ENCODE results near the gene SUGP2. TPM values are rescaled to one million over a fixed set of nuclear protein-coding genes. Genes with fewer than 3 reads are reported as not detected.

The SUGP2 gene
- total and polyA plus RNA-seq, 2 experiments from 2014 or later, result 102 to 109 TPM

DNA sequence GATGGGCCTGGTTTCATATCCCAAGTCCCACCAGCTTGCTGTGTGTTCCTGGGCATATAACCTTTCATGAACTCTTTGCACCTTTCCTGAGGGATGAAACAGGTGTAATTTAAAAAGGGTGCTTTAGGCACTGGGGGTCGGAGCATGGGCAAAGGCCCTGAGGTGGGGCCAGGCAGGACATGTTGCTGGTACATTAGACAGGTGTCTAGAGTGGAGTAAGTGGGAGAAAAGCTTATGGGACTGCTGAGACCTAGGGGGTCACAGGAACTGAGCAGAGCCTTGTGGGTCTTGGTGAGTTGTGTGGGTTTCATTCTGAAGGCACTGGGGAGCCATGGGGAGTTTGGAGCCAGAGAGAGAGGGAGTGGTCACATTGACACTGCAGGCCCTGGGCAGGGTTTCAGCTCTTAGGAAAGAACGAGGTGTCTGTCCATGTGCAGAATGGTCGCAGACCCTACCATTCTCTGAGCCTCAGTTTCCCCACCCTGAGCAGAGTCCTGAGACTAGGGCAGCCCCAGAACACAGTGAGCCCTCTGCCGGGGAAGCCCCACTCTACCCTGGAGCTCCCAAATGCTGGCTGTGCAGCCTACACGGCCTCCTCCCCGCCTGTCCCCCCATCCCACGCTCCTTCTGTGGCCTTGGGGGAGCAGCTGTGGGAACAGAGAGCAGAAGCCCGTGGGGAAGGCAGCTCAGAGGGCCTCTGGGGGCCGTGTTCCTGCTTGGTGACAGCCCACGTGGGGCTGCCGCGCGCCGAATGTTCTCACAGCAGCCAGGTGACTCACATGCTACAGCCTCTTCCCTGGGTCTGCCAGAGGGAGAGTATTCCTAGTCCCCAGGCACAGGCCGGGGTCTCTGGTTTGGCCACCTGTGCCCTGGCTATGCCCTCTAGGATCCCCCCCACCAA lies 85.0 kb downstream of the SUGP2 start:
- H3K27me3 Mint-ChIP-seq (ENCODE audit: insufficient read depth, low read depth, poor library complexity), result peaks cover 13% of the 10 kb centered on the region
- H3K4me1 Mint-ChIP-seq, result no peaks in the 10 kb centered on the region
- H3F3A ChIP-seq (replicated peaks; ENCODE audit: low read depth), result no peaks in the 10 kb centered on the region
- TF ChIP-seq, protein P1, sequence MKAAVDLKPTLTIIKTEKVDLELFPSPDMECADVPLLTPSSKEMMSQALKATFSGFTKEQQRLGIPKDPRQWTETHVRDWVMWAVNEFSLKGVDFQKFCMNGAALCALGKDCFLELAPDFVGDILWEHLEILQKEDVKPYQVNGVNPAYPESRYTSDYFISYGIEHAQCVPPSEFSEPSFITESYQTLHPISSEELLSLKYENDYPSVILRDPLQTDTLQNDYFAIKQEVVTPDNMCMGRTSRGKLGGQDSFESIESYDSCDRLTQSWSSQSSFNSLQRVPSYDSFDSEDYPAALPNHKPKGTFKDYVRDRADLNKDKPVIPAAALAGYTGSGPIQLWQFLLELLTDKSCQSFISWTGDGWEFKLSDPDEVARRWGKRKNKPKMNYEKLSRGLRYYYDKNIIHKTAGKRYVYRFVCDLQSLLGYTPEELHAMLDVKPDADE (IDR thresholded peaks at IDR 0.05), result no peak
- TF ChIP-seq NANOG (IDR thresholded peaks at IDR 0.05; ENCODE audit: borderline replicate concordance) (no peak), POLR2AphosphoS5 (IDR thresholded peaks at IDR 0.05; ENCODE audit: low read depth) (no peak), ZNF114 (CRISPR knock-in tag; IDR thresholded peaks at IDR 0.05) (no peak), EZH2phosphoT487 (IDR thresholded peaks at IDR 0.05; ENCODE audit: unreplicated experiment) (no peak), EZH2 (IDR thresholded peaks at IDR 0.05; ENCODE audit: low read depth, unreplicated experiment) (no peak), ZNF331 (CRISPR knock-in tag; IDR thresholded peaks at IDR 0.05; ENCODE audit: low read depth) (no peak), JUNB (IDR thresholded peaks at IDR 0.05; ENCODE audit: unreplicated experiment) (no peak), STAT1 (IDR thresholded peaks at IDR 0.05; ENCODE audit: unreplicated experiment) (no peak), CREB1 (CRISPR knock-in tag; IDR thresholded peaks at IDR 0.05; ENCODE audit: low read depth) (no peak)
- TF ChIP-seq, protein P2, sequence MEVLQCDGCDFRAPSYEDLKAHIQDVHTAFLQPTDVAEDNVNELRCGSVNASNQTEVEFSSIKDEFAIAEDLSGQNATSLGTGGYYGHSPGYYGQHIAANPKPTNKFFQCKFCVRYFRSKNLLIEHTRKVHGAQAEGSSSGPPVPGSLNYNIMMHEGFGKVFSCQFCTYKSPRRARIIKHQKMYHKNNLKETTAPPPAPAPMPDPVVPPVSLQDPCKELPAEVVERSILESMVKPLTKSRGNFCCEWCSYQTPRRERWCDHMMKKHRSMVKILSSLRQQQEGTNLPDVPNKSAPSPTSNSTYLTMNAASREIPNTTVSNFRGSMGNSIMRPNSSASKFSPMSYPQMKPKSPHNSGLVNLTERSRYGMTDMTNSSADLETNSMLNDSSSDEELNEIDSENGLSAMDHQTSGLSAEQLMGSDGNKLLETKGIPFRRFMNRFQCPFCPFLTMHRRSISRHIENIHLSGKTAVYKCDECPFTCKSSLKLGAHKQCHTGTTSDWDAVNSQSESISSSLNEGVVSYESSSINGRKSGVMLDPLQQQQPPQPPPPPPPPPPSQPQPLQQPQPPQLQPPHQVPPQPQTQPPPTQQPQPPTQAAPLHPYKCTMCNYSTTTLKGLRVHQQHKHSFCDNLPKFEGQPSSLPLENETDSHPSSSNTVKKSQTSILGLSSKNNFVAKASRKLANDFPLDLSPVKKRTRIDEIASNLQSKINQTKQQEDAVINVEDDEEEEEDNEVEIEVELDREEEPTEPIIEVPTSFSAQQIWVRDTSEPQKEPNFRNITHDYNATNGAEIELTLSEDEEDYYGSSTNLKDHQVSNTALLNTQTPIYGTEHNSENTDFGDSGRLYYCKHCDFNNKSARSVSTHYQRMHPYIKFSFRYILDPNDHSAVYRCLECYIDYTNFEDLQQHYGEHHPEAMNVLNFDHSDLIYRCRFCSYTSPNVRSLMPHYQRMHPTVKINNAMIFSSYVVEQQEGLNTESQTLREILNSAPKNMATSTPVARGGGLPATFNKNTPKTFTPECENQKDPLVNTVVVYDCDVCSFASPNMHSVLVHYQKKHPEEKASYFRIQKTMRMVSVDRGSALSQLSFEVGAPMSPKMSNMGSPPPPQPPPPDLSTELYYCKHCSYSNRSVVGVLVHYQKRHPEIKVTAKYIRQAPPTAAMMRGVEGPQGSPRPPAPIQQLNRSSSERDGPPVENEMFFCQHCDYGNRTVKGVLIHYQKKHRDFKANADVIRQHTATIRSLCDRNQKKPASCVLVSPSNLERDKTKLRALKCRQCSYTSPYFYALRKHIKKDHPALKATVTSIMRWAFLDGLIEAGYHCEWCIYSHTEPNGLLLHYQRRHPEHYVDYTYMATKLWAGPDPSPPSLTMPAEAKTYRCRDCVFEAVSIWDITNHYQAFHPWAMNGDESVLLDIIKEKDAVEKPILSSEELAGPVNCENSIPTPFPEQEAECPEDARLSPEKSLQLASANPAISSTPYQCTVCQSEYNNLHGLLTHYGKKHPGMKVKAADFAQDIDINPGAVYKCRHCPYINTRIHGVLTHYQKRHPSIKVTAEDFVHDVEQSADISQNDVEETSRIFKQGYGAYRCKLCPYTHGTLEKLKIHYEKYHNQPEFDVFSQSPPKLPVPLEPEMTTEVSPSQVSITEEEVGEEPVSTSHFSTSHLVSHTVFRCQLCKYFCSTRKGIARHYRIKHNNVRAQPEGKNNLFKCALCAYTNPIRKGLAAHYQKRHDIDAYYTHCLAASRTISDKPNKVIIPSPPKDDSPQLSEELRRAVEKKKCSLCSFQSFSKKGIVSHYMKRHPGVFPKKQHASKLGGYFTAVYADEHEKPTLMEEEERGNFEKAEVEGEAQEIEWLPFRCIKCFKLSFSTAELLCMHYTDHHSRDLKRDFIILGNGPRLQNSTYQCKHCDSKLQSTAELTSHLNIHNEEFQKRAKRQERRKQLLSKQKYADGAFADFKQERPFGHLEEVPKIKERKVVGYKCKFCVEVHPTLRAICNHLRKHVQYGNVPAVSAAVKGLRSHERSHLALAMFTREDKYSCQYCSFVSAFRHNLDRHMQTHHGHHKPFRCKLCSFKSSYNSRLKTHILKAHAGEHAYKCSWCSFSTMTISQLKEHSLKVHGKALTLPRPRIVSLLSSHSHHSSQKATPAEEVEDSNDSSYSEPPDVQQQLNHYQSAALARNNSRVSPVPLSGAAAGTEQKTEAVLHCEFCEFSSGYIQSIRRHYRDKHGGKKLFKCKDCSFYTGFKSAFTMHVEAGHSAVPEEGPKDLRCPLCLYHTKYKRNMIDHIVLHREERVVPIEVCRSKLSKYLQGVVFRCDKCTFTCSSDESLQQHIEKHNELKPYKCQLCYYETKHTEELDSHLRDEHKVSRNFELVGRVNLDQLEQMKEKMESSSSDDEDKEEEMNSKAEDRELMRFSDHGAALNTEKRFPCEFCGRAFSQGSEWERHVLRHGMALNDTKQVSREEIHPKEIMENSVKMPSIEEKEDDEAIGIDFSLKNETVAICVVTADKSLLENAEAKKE (CRISPR knock-in tag; IDR thresholded peaks at IDR 0.05), result no peak
- TF ChIP-seq, protein P3, sequence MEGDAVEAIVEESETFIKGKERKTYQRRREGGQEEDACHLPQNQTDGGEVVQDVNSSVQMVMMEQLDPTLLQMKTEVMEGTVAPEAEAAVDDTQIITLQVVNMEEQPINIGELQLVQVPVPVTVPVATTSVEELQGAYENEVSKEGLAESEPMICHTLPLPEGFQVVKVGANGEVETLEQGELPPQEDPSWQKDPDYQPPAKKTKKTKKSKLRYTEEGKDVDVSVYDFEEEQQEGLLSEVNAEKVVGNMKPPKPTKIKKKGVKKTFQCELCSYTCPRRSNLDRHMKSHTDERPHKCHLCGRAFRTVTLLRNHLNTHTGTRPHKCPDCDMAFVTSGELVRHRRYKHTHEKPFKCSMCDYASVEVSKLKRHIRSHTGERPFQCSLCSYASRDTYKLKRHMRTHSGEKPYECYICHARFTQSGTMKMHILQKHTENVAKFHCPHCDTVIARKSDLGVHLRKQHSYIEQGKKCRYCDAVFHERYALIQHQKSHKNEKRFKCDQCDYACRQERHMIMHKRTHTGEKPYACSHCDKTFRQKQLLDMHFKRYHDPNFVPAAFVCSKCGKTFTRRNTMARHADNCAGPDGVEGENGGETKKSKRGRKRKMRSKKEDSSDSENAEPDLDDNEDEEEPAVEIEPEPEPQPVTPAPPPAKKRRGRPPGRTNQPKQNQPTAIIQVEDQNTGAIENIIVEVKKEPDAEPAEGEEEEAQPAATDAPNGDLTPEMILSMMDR (conservative IDR thresholded peaks at IDR 0.05; ENCODE audit: low read depth in 2 of 2), result no peak
- TF ChIP-seq, protein P4, sequence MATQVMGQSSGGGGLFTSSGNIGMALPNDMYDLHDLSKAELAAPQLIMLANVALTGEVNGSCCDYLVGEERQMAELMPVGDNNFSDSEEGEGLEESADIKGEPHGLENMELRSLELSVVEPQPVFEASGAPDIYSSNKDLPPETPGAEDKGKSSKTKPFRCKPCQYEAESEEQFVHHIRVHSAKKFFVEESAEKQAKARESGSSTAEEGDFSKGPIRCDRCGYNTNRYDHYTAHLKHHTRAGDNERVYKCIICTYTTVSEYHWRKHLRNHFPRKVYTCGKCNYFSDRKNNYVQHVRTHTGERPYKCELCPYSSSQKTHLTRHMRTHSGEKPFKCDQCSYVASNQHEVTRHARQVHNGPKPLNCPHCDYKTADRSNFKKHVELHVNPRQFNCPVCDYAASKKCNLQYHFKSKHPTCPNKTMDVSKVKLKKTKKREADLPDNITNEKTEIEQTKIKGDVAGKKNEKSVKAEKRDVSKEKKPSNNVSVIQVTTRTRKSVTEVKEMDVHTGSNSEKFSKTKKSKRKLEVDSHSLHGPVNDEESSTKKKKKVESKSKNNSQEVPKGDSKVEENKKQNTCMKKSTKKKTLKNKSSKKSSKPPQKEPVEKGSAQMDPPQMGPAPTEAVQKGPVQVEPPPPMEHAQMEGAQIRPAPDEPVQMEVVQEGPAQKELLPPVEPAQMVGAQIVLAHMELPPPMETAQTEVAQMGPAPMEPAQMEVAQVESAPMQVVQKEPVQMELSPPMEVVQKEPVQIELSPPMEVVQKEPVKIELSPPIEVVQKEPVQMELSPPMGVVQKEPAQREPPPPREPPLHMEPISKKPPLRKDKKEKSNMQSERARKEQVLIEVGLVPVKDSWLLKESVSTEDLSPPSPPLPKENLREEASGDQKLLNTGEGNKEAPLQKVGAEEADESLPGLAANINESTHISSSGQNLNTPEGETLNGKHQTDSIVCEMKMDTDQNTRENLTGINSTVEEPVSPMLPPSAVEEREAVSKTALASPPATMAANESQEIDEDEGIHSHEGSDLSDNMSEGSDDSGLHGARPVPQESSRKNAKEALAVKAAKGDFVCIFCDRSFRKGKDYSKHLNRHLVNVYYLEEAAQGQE (IDR thresholded peaks at IDR 0.05; ENCODE audit: unreplicated experiment), result no peak
- H3K79me2 ChIP-seq (replicated peaks; ENCODE audit: insufficient read depth), result no peaks in the 10 kb centered on the region
- H4K20me1 ChIP-seq (replicated peaks; ENCODE audit: insufficient read depth), result no peaks in the 10 kb centered on the region
- no peak overlapping the region for H3K4me2 ChIP-seq
- no peak overlapping the region for H3K27ac ChIP-seq (ENCODE audit: low read depth)
- no peaks in the 10 kb centered on the region for H3K36me3 ChIP-seq (ENCODE audit: insufficient read depth)
- H3K27ac Mint-ChIP-seq, result no peak overlapping the region
- no peak overlapping the region for H2AFZ ChIP-seq
- no peaks in the 10 kb centered on the region for H3K4me1 ChIP-seq (ENCODE audit: insufficient read depth)
- peaks cover 9% of the 10 kb centered on the region; the same call in 2 of the 3 replicates for H3K36me3 Mint-ChIP-seq (ENCODE audit: low read depth)
- H3K9me2 ChIP-seq (ENCODE audit: insufficient read depth), result no peaks in the 10 kb centered on the region
- ATAC-seq, result no peak
- no peaks in the 10 kb centered on the region for H3K27me3 ChIP-seq (ENCODE audit: insufficient read depth)
- H3K9me3 Mint-ChIP-seq, result no peaks in the 10 kb centered on the region; the same call in 2 of the 3 replicates
- DNase-seq (ENCODE audit: low spot score), result no peak
- H3K4me3 ChIP-seq, result no peak overlapping the region
- H3K4me3 Mint-ChIP-seq, result no peak overlapping the region

Data from GM23338 (cell line).